Activated T-cell treated with anti-CD3 and anti-CD28 coated beads, Interleukin-2, amount 50 U/mL, for 4 hours (primary cell): Measurements from ENCODE around the gene TBX1. TPM values are rescaled to one million over a fixed set of nuclear protein-coding genes. Genes with fewer than 3 reads are reported as not detected.
"Not testable (repeated sequence)": the region's sequence is repeated elsewhere in the genome, so short reads cannot be mapped to it uniquely, and the experiment has no call there.

Experiments used
- ATAC-seq, 2 donors: fragments of 200-7000 bp; cut with Tn5 transposase; one replicate each; pipeline ENCODE4 v1.10.0; 2021
- DNase-seq: peaks from one replicate; pipeline ENCODE4 v3.0.0-alpha.2; 2020
- H3K27me3 Mint-ChIP-seq: one replicate; pipeline ENCODE4 v1.8.0; 2021; ENCODE audit warnings: low read depth, mixed read lengths
- H3K36me3 Mint-ChIP-seq: one replicate; pipeline ENCODE4 v1.8.0; 2022; ENCODE audit warnings: mixed read lengths; ENCODE audit not compliant: insufficient read depth
- H3K4me1 Mint-ChIP-seq: one replicate; pipeline ENCODE4 v1.8.0; 2021; ENCODE audit warnings: low read depth, mixed read lengths
- H3K4me3 Mint-ChIP-seq: one replicate; pipeline ENCODE4 v1.8.0; 2021; ENCODE audit warnings: mild to moderate bottlenecking, moderate library complexity, mixed read lengths
- H3K9me3 Mint-ChIP-seq: one replicate; pipeline ENCODE4 v1.8.0; 2021; ENCODE audit warnings: mixed read lengths
- total RNA-seq, 3 donors: library from RNA; stranded (reverse); gene quantifications; one replicate each; pipeline ENCODE4 v1.2.1, GENCODE V29; 2021

The TBX1 gene
- total RNA-seq, 3 donors from 2014 or later, result not detected

- peaks cover 5% of the 10 kb centered on the region for H3K27me3 Mint-ChIP-seq
- no peaks in the 10 kb centered on the region for H3K4me1 Mint-ChIP-seq
- no peaks in the 10 kb centered on the region for H3K9me3 Mint-ChIP-seq
- peaks cover 3% of the 10 kb centered on the region for H3K36me3 Mint-ChIP-seq
- H3K4me3 Mint-ChIP-seq, result no peak overlapping the region
- no peak for DNase-seq
- no peak for ATAC-seq
Observed at GRCh38 chr22:19784384-19785175, 24.0 kb downstream of the TBX1 start.

GRCh38 chr22:19785461-19786263 lies 25.1 kb downstream of the TBX1 start:
- DNase-seq (no peak), ATAC-seq (no peak)
- H3K27me3 Mint-ChIP-seq, result peaks cover 3% of the 10 kb centered on the region
- no peaks in the 10 kb centered on the region for H3K9me3 Mint-ChIP-seq
- H3K36me3 Mint-ChIP-seq, result peaks cover 12% of the 10 kb centered on the region
- no peaks in the 10 kb centered on the region for H3K4me1 Mint-ChIP-seq
- H3K4me3 Mint-ChIP-seq, result no peak overlapping the region

- Mint-ChIP-seq H3K4me1 (no peaks in the 10 kb centered on the region), H3K36me3 (peaks cover 15% of the 10 kb centered on the region), H3K27me3 (peaks cover 3% of the 10 kb centered on the region), H3K4me3 (no peak overlapping the region), H3K9me3 (no peaks in the 10 kb centered on the region)
- DNase-seq, result no peak
- ATAC-seq, result no peak
Observed at GRCh38 chr22:19786264-19786585, 25.6 kb downstream of the TBX1 start.

DNA sequence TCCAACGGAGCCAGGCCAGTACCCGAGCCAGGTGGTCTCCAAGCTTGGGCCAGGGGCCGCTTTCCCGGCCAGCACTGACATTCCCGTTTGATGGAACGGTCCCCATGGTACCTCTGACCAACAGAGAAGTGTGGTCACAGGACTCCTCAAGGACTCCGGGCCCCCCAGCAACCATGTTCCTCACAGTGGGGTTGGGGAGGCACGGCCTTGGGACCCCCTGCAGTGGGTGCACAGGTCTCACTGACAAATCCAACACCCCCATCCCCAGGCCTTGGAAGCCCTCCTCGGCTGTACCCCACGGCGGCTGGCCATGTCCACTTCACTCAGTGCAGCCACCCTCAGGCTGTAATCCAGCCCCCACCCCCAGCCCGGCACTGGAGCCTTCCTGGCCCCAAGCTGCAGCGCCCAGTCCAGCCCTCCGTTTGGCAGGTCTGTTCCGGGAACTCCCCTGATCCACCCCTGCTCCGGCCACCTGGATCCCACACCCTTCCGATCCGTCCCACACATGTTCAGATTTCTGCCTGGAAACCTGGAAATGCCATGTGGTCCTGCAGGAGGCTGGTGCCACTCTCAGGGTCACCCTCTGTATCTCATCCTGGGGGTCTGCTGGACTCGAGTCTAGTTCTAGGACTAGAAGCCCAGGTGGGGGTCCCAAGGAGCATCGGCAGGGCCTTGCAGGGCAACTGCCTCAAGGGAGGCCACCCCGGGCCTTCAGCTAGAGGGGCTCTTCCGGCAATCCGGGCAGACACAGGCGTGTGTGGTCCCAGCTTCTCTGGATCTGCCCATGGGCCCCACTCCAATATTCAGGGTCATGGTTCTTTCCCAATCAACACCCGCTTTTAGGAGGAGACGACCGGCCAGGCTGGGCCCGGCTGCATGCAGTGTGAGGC lies 26.6 kb downstream of the TBX1 start:
- Mint-ChIP-seq H3K4me3 (no peak overlapping the region), H3K36me3 (peaks cover 25% of the 10 kb centered on the region), H3K27me3 (peaks cover 3% of the 10 kb centered on the region), H3K9me3 (peaks cover 4% of the 10 kb centered on the region), H3K4me1 (no peaks in the 10 kb centered on the region)
- DNase-seq (no peak), ATAC-seq (no peak)

DNA sequence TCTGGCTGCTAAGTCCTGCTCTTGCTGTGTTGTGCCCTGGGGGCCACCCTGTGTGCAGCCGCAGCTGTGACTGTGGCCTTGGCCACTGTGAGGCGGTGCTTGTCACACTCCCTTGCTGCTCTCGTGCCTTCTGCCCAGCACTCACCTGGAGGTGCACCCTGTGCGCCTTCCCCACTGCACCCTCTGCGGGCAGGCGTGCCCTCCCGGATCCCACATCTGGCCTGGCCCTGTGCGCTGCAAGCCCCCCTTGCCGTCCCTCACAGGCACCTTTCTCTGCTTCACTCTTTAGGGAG lies 27.2 kb downstream of the TBX1 start:
- ATAC-seq (no peak), DNase-seq (no peak)
- H3K4me3 Mint-ChIP-seq, result no peak overlapping the region
- no peaks in the 10 kb centered on the region for H3K4me1 Mint-ChIP-seq
- peaks cover 10% of the 10 kb centered on the region for H3K9me3 Mint-ChIP-seq
- peaks cover 3% of the 10 kb centered on the region for H3K27me3 Mint-ChIP-seq
- peaks cover 30% of the 10 kb centered on the region for H3K36me3 Mint-ChIP-seq

DNA sequence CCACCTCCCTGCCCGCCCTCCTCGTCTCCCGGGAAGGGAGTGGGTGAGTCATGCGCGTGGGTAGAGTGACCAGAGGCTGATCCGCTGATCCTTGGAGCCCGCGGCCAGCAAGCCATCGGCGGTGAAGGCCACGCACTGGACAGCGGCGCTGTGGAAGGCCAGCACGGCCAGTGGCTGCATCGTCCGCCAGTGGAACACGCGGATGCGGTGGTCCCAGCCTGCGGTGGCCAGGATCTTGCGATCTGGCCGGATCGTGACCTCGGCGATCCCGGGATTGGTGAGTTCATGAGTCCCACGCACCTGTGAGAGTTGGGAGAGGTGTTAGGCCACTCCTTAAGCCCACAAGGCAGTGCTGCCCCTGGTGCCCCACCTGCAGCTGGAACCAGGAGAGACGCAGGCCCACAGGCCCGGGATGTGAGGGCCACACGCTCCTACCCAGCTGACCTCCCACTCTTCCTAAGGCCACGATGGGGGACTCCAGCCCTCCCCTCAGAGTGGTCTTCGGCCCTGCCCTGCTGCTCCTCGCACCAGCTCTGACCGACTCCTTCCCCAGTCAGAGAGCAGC lies 28.2 kb downstream of the TBX1 start:
- peaks cover 37% of the 10 kb centered on the region for H3K36me3 Mint-ChIP-seq
- no peak for ATAC-seq
- peaks cover 16% of the 10 kb centered on the region for H3K9me3 Mint-ChIP-seq

DNA sequence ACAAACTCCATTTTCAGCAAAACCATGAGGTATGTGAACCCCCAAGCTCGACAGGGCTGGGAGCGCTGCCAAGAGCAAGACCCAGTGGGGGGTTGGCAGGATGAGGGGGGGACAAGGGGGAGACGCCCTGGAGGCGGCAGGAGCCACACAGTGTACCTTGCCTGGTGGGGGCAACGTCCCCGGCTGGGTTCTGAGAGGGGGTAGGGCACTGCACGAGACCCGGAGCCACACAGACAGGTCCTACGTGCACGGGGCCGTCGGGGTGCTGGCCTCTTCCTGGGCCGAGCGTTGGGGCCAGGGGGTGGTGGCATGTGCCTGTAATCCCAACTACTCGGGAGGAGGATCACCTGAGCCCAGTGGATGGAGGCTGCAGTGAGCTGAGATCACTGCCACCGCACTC lies 28.8 kb downstream of the TBX1 start:
- ATAC-seq (no peak), DNase-seq (no peak)
- Mint-ChIP-seq H3K4me3 (no peak overlapping the region), H3K9me3 (peaks cover 21% of the 10 kb centered on the region), H3K27me3 (no peaks in the 10 kb centered on the region), H3K4me1 (no peaks in the 10 kb centered on the region), H3K36me3 (peaks cover 42% of the 10 kb centered on the region)

More for the DNA sequence above, 28.2 kb downstream of the TBX1 start:
- H3K4me3 Mint-ChIP-seq, result no peak overlapping the region
- no peaks in the 10 kb centered on the region for H3K4me1 Mint-ChIP-seq
- no peak for DNase-seq
- no peaks in the 10 kb centered on the region for H3K27me3 Mint-ChIP-seq

DNA sequence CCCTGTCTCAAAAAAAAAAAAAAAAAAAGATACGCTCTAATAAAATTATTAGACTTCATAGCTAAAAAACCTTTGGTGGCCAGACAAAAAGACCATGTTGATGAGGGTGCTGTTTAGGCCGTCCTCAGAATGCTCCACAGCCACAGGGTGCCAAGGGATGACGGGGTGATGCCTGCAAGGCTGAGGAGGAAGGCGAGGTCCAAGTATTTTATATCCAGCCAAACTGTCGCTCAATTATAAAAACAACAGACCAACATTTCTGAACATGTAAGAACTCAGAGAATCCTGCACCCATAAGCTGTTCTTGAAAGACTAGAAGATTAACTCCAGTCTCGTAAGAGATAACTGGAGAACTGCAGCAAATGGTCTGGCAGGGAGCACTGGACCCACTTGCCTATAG lies 29.2 kb downstream of the TBX1 start:
- Mint-ChIP-seq H3K4me1 (no peaks in the 10 kb centered on the region), H3K27me3 (no peaks in the 10 kb centered on the region), H3K9me3 (peaks cover 22% of the 10 kb centered on the region), H3K36me3 (peaks cover 43% of the 10 kb centered on the region), H3K4me3 (no peak overlapping the region)
- ATAC-seq, result no peak
- DNase-seq, result no peak

- Mint-ChIP-seq H3K4me3 (no peak overlapping the region), H3K36me3 (peaks cover 47% of the 10 kb centered on the region), H3K4me1 (peaks cover 1% of the 10 kb centered on the region), H3K27me3 (no peaks in the 10 kb centered on the region), H3K9me3 (peaks cover 22% of the 10 kb centered on the region)
- no peak for DNase-seq
- ATAC-seq, result no peak
Observed at GRCh38 chr22:19791243-19791642, 30.7 kb downstream of the TBX1 start.

DNA sequence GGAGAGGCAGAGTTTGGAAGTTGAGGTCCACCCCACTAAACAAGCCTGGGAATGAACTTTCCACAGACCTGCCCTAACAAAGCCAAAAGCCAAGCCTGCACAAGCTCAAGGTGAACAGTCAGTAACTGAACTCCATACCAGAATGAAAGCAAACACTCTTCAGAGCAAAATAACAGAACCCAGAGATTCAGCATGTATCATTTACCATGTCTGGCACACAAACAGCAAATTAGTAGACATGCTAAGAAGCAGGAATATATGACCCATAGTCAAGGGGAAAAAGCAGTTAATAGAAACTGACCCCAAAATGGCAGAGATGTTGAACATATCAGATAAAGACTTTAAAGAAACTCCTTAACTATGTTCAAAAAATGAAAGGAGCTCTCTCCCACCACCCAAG lies 31.3 kb downstream of the TBX1 start:
- H3K4me3 Mint-ChIP-seq, result no peak overlapping the region
- peaks cover 1% of the 10 kb centered on the region for H3K4me1 Mint-ChIP-seq
- no peak for ATAC-seq
- peaks cover 22% of the 10 kb centered on the region for H3K9me3 Mint-ChIP-seq
- no peak for DNase-seq
- peaks cover 49% of the 10 kb centered on the region for H3K36me3 Mint-ChIP-seq
- no peaks in the 10 kb centered on the region for H3K27me3 Mint-ChIP-seq

DNA sequence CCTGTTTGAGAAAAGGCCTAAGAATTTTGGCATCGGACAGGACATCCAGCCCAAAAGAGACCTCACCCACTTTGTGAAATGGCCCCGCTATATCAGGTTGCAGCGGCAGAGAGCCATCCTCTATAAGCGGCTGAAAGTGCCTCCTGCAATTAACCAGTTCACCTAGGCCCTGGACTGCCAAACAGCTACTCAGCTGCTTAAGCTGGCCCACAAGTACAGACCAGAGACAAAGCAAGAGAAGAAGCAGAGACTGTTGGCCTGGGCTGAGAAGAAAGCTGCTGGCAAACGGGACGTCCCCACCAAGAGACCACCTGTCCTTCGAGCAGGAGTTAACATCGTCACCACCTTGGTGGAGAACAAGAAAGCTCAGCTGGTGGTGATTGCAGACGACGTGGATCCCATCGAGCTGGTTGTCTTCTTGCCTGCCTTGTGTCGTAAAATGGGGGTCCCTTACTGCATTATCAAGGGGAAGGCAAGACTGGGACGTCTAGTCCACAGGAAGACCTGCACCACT lies 31.9 kb downstream of the TBX1 start:
- DNase-seq, H3K27me3 Mint-ChIP-seq, H3K4me1 Mint-ChIP-seq, H3K4me3 Mint-ChIP-seq, ATAC-seq: not testable (repeated sequence)
- peaks cover 49% of the 10 kb centered on the region for H3K36me3 Mint-ChIP-seq
- peaks cover 22% of the 10 kb centered on the region for H3K9me3 Mint-ChIP-seq

DNA sequence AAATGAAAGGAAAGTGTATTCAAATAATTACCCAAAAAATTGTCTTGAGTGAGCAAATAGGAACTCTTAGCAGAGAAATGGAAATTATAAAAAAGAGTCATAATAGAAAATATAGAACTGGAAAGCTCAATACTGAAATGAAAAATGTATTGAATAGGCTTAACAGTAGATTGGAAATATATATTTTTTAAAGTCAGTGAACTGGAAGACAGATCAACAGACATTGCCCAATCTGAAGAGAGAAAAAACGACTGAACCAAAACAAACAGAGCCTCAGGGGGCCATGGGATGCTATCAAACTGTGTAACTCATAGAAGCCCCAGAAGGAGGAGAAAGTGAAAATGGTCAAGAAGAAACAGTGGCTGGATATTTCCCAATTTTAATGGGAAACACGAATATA lies 32.6 kb downstream of the TBX1 start:
- no peak for DNase-seq
- Mint-ChIP-seq H3K9me3 (peaks cover 22% of the 10 kb centered on the region), H3K4me3 (no peak overlapping the region), H3K4me1 (peaks cover 1% of the 10 kb centered on the region), H3K36me3 (peaks cover 49% of the 10 kb centered on the region), H3K27me3 (no peaks in the 10 kb centered on the region)
- ATAC-seq, result no peak

DNA sequence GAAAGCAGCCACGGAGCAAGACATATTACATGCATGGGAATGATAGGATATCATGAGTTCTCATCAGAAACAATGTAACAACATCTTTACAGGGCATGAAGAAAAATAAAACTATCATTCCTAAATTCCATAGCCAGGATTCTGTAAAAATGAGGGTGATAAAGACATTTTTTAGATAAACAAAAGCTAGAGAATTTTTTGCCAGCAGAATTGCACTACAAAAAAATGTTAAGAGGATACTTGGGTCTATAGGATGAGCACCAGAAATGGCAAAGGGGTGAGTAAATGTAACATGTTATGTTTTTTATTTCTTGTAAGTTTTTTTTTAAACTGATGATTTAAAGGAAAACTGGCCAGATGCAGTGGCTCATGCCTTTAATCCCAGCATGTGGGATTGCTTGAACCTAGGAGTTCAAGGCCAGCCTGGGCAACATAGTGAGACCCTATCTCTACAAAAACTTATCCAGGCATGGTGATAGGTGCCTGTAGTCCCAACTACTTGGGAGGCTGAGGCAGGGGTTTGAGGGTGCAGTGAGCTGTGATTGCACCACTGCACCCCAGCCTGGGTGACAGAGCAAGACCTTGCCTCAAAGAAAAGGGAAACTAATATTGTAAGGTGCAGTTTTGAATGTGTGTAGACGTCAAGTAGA lies 33.2 kb downstream of the TBX1 start:
- H3K9me3 Mint-ChIP-seq, result peaks cover 22% of the 10 kb centered on the region
- H3K4me3 Mint-ChIP-seq, result no peak overlapping the region
- no peaks in the 10 kb centered on the region for H3K27me3 Mint-ChIP-seq
- no peak for DNase-seq
- H3K4me1 Mint-ChIP-seq, result peaks cover 1% of the 10 kb centered on the region
- H3K36me3 Mint-ChIP-seq, result peaks cover 49% of the 10 kb centered on the region
- no peak for ATAC-seq

GRCh38 chr22:19795617-19796008 lies 35.0 kb downstream of the TBX1 start:
- Mint-ChIP-seq H3K4me3 (no peak overlapping the region), H3K9me3 (peaks cover 22% of the 10 kb centered on the region), H3K36me3 (peaks cover 45% of the 10 kb centered on the region), H3K27me3 (no peaks in the 10 kb centered on the region), H3K4me1 (peaks cover 1% of the 10 kb centered on the region)
- ATAC-seq, result no peak
- no peak for DNase-seq
